B cell (primary cell): ENCODE results near the gene MAP3K7. TPM values are rescaled to one million over a fixed set of nuclear protein-coding genes. Genes with fewer than 3 reads are reported as not detected.

Experiments
- ATAC-seq: fragments of 200-7000 bp; cut with Tn5 transposase; one replicate; pipeline ENCODE4 v1.10.0; 2021; ENCODE audit warnings: low read depth, mild to moderate bottlenecking, moderate number of reproducible peaks, moderate library complexity
- CTCF ChIA-PET: fragments of 350-600 bp; sonication (Branson Sonifier 250); formaldehyde crosslinking; loops from one replicate; lab custom pipeline; 2021; ENCODE audit warnings: antibody characterized with exemption, inconsistent platforms; lab: Charles Lee
- POLR2A ChIA-PET: fragments of 350-600 bp; sonication (Branson Sonifier 250); formaldehyde crosslinking; loops from one replicate; lab custom pipeline; 2021; ENCODE audit warnings: antibody characterized with exemption; lab: Charles Lee
- DNase-seq: peaks from one replicate; pipeline ENCODE4 v3.0.0; 2013
- H2AFZ ChIP-seq: 2 replicates; pipeline ENCODE4 v1.6.1; 2012; ENCODE audit warnings: mild to moderate bottlenecking, low read depth, low read length; ENCODE audit not compliant: insufficient read depth, poor library complexity, severe bottlenecking
- H3K27ac ChIP-seq, 2 donors: 1 replicate in 1 of 2; 2 replicates in 1 of 2; pipeline ENCODE4 v1.5.1; 2012 to 2013; ENCODE audit warnings: low read length in 2 of 2, mild to moderate bottlenecking in 2 of 2, moderate library complexity in 1 of 2
- H3K27me3 ChIP-seq, 4 experiments: fragments of 200-600 bp in 1 of 4; sonication (generic) in 1 of 4; replicated peaks in 1 of 4; 1 replicate in 2 of 4; 2 replicates in 2 of 4; pipeline versions ENCODE4 v1.6.1 to v1.7.0; 2013 to 2016; ENCODE audit warnings: low read length in 3 of 4, mild to moderate bottlenecking in 2 of 4, mixed read lengths in 1 of 4, moderate library complexity in 1 of 4; ENCODE audit not compliant: insufficient read depth in 4 of 4, control insufficient read depth in 3 of 4; ENCODE audit errors: control extremely low read depth in 1 of 4
- H3K36me3 ChIP-seq, 2 experiments: replicated peaks in 1 of 2; 1 replicate in 1 of 2; 2 replicates in 1 of 2; pipeline versions ENCODE4 v1.6.1 to v1.7.1; 2013; ENCODE audit warnings: low read length in 1 of 2; ENCODE audit not compliant: insufficient read depth in 2 of 2, control insufficient read depth in 1 of 2; ENCODE audit errors: control extremely low read depth in 1 of 2, extremely low read depth in 1 of 2
- H3K4me1 ChIP-seq, 2 donors: fragments of 200-600 bp in 1 of 2; sonication (generic) in 1 of 2; 1 replicate in 1 of 2; 2 replicates in 1 of 2; pipeline versions ENCODE4 v1.5.1 to v1.6.1; 2013 to 2017; ENCODE audit warnings: low read length in 2 of 2; ENCODE audit not compliant: control insufficient read depth in 2 of 2, insufficient read depth in 2 of 2
- H3K4me2 ChIP-seq: replicated peaks from 2 replicates; pipeline ENCODE3; 2012; ENCODE audit warnings: mild to moderate bottlenecking, low read depth, low read length; ENCODE audit not compliant: poor library complexity, severe bottlenecking
- H3K4me3 ChIP-seq, 5 experiments: fragments of 200-600 bp in 1 of 5; sonication (generic) in 1 of 5; 1 replicate in 3 of 5; 2 replicates in 2 of 5; pipeline versions ENCODE4 v1.5.1 to v1.7.0; 2011 to 2016; ENCODE audit warnings: low read length in 4 of 5, mild to moderate bottlenecking in 4 of 5, low read depth in 2 of 5, control low read depth in 1 of 5, moderate library complexity in 1 of 5; ENCODE audit not compliant: insufficient read depth in 1 of 5; ENCODE audit errors: control extremely low read depth in 1 of 5, extremely low read depth in 1 of 5
- H3K79me2 ChIP-seq: fragments of 200-600 bp; sonication (generic); one replicate; pipeline ENCODE4 v1.6.0; 2016; ENCODE audit warnings: low read length; ENCODE audit not compliant: control insufficient read depth, insufficient read depth
- H3K9ac ChIP-seq: fragments of 200-600 bp; sonication (generic); 2 replicates; pipeline ENCODE4 v1.6.1; 2017; ENCODE audit warnings: mild to moderate bottlenecking, low read length, moderate library complexity
- H3K9me3 ChIP-seq, 3 donors: one replicate each; pipeline versions ENCODE4 v1.6.1 to v1.7.1; 2013; ENCODE audit warnings: low read length in 2 of 3; ENCODE audit not compliant: control insufficient read depth in 2 of 3, insufficient read depth in 1 of 3; ENCODE audit errors: control extremely low read depth in 1 of 3
- H4K20me1 ChIP-seq: 2 replicates; pipeline ENCODE4 v1.6.0; 2012; ENCODE audit warnings: mild to moderate bottlenecking, low read length; ENCODE audit not compliant: insufficient read depth, control insufficient read depth, poor library complexity, severe bottlenecking
- H3K27ac Mint-ChIP-seq: one replicate; pipeline ENCODE4 v1.8.0; 2021; ENCODE audit warnings: mixed read lengths
- H3K27me3 Mint-ChIP-seq: one replicate; pipeline ENCODE4 v1.8.0; 2021; ENCODE audit warnings: mixed read lengths
- H3K4me1 Mint-ChIP-seq: one replicate; pipeline ENCODE4 v1.8.0; 2021; ENCODE audit warnings: mixed read lengths
- H3K4me3 Mint-ChIP-seq: one replicate; pipeline ENCODE4 v1.8.0; 2021; ENCODE audit warnings: mixed read lengths
- H3K9me3 Mint-ChIP-seq: one replicate; pipeline ENCODE4 v1.8.0; 2022; ENCODE audit warnings: mixed read lengths; ENCODE audit not compliant: insufficient read depth
- CTCF ChIP-seq: fragments of 200-600 bp; IDR thresholded peaks from one replicate; pipeline ENCODE4 v1.8.0; 2022; ENCODE audit warnings: antibody characterized with exemption, mild to moderate bottlenecking
- EZH2 ChIP-seq: IDR thresholded peaks from 2 replicates; pipeline ENCODE4 v1.6.1; 2012; ENCODE audit warnings: borderline replicate concordance, low read depth, mild to moderate bottlenecking, moderate library complexity, low read length; ENCODE audit not compliant: insufficient read depth, poor library complexity, severe bottlenecking
- WGBS: methylation state at CpG from one replicate; pipeline ENCODE4 v1.1.5; 2013; ENCODE audit warnings: missing lambda C conversion rate; ENCODE audit not compliant: insufficient coverage; 5-methylcytosine and 5-hydroxymethylcytosine counted together
- intact Hi-C: fragments of 100-400 bp; cut with micrococcal nuclease; formaldehyde crosslinking; loops from one replicate; pipeline ENCODE4 v1.10.0; 2022
- polyA plus RNA-seq: library from polyadenylated mRNA; depleted of rRNA; stranded (reverse); fragments of >200 nt; gene quantifications from 2 replicates; pipeline ENCODE4 v1.2.3, GENCODE V29; 2012
- total RNA-seq, 2 donors: library from RNA; stranded (reverse); fragments of 120-200 nt in 1 of 2; gene quantifications; 1 replicate in 1 of 2; 2 replicates in 1 of 2; pipeline versions ENCODE4 v1.2.3 to v1.2.4, GENCODE V29; 2013 to 2022

Gene MAP3K7
- total and polyA plus RNA-seq, 2 donors (not counting 1 experiment from before 2014, with no cell fraction given) = 15.0 to 32.8 TPM

DNA sequence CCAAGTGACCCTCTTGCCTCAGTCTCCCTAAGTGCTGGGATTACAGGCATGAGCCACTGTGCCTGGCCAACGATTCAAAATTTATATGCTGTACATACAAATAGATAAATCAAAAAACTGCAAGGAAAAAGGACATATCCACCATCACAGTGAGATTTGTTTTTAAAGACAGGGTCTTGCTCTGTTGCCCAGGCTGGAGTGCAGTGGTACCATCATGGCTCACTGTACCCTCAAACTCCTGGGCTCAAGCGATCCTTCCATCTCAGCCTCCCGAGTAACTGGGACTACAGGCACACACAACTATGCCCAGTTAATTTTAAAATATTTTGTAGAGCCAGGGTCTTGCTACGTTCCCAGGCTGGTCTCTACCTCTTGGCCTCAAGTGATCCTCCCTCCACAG lies 61.5 kb downstream of the MAP3K7 start:
- no peaks in the 10 kb centered on the region for H4K20me1 ChIP-seq
- Mint-ChIP-seq H3K27me3 (no peaks in the 10 kb centered on the region), H3K27ac (no peak overlapping the region), H3K9me3 (no peaks in the 10 kb centered on the region), H3K4me3 (no peak overlapping the region), H3K4me1 (no peaks in the 10 kb centered on the region)
- no peak overlapping the region for H3K4me2 ChIP-seq
- ChIA-PET POLR2A (no interaction called here), CTCF (no interaction called here)
- H3K4me1 ChIP-seq = no peaks in the 10 kb centered on the region
- H3K27me3 ChIP-seq = no peaks in the 10 kb centered on the region
- no peak overlapping the region for H3K27ac ChIP-seq
- H3K9me3 ChIP-seq = no peaks in the 10 kb centered on the region
- intact Hi-C loops = no loop called here
- no peak overlapping the region for H3K4me3 ChIP-seq
- H2AFZ ChIP-seq = no peak overlapping the region
- no peaks in the 10 kb centered on the region for H3K79me2 ChIP-seq
- no CpG with 5 or more reads among the region's 4 CpGs for WGBS
- ATAC-seq (no peak), DNase-seq (no peak)
- TF ChIP-seq CTCF (no peak), EZH2 (no peak)
- no peak overlapping the region for H3K9ac ChIP-seq
- peaks cover 0 to 20% of the 10 kb centered on the region in 2 experiments for H3K36me3 ChIP-seq

- no peak overlapping the region for H3K4me2 ChIP-seq
- ATAC-seq = no peak
- Mint-ChIP-seq H3K9me3 (no peaks in the 10 kb centered on the region), H3K27me3 (no peaks in the 10 kb centered on the region), H3K4me3 (no peak overlapping the region), H3K27ac (no peak overlapping the region), H3K4me1 (no peaks in the 10 kb centered on the region)
- H3K9me3 ChIP-seq = no peaks in the 10 kb centered on the region
- POLR2A ChIA-PET = no interaction called here
- no peaks in the 10 kb centered on the region for H4K20me1 ChIP-seq
- H3K9ac ChIP-seq = no peak overlapping the region
- no peaks in the 10 kb centered on the region for H3K4me1 ChIP-seq
- no peak overlapping the region for H3K4me3 ChIP-seq
- no peak overlapping the region for H3K27ac ChIP-seq
- H3K36me3 ChIP-seq = peaks cover 6 to 26% of the 10 kb centered on the region in 2 experiments
- no peak for DNase-seq
- intact Hi-C loops = no loop called here
- H2AFZ ChIP-seq = no peak overlapping the region
- CTCF ChIA-PET = interaction anchor here (0.7 kb wide), 1 partner anchor 694 kb away, joined by 3 read pairs; no protein-coding TSS in a partner anchor
- no peaks in the 10 kb centered on the region for H3K79me2 ChIP-seq
- WGBS = no CpG with 5 or more reads among the region's 4 CpGs
- no peaks in the 10 kb centered on the region for H3K27me3 ChIP-seq
- TF ChIP-seq CTCF = no peak
- no peak for TF ChIP-seq EZH2
Observed at GRCh38 chr6:90523779-90524310, 63.0 kb downstream of the MAP3K7 start.
